AG20443 (cell line): ENCODE data around the gene NEURL1.

Experiments
- DNase-seq: peaks from one replicate; pipeline ENCODE4 v3.0.0; 2012; ENCODE audit warnings: low spot score, mixed read lengths

The NEURL1 gene

GRCh38 chr10:103547391-103547946, 54.0 kb downstream of the NEURL1 start:
- DNase-seq = no peak

DNA sequence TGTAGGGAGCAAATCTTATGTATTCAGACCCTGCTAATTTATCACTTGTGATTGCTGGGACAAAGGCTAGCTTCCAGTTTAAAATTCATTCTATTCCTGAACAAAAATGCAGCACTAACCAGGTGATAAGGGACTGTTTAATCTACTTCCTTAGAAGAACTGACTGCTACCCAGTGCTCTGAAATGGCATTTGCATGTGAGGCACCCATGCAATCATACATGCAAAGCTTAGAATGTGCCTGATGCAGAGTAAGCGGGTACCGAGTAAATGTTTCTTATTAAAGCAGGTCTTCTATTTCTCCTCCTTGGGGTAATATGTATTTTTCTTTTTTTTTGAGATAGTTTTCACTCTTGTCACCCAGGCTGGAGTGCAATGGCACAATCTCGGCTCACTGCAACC, 54.5 kb downstream of the NEURL1 start:
- DNase-seq = no peak

- no peak for DNase-seq
Measured at GRCh38 chr10:103548581-103549348, 55.3 kb downstream of the NEURL1 start.

GRCh38 chr10:103549349-103549685, 55.8 kb downstream of the NEURL1 start:
- DNase-seq = no peak

- no peak for DNase-seq
Measured at GRCh38 chr10:103550229-103550628, 56.7 kb downstream of the NEURL1 start.

GRCh38 chr10:103551619-103552602, 58.4 kb downstream of the NEURL1 start:
- no peak for DNase-seq

DNA sequence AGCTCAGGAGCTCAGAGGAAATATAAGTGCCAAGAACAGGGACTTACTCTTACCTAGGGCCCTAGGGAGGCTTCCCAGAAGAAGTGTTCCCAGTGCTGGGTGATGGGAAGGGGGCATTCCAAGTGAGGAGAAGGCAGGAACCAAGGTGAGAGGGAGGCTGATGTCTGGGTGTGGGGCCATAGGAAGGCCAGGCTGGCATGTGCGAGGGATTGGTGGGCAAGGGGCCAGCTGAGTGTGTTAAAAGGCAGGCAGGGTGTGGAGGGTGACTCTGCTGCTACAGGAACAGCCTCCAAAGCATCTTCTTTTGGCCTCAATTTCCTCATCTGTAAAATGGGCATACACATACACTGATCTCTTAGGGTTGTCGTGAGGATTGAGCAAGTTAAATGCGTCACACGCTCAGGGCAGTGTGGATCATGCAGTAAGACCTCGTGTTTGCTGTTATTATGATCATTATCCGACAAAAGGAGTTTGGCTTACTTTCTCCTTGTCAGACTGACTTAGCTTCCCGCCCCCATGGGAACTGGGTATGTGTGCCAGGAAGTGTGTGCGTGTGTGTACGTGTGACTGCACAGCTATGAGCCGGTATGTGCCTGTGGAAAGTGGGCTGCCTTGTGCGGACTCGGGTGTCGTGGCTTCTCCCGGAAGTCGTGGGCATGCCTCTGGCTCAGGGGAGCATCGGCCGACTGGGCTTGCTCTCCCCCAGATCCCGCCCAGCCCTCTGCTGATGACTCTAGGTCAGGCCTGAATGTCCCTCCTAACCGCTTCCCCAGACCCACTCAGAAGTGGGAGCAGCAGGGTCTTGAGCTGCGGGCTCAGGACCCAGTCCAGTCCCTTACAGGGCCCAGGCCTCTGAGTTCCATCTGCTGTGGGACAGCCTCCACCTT, 59.6 kb downstream of the NEURL1 start:
- DNase-seq = no peak

DNA sequence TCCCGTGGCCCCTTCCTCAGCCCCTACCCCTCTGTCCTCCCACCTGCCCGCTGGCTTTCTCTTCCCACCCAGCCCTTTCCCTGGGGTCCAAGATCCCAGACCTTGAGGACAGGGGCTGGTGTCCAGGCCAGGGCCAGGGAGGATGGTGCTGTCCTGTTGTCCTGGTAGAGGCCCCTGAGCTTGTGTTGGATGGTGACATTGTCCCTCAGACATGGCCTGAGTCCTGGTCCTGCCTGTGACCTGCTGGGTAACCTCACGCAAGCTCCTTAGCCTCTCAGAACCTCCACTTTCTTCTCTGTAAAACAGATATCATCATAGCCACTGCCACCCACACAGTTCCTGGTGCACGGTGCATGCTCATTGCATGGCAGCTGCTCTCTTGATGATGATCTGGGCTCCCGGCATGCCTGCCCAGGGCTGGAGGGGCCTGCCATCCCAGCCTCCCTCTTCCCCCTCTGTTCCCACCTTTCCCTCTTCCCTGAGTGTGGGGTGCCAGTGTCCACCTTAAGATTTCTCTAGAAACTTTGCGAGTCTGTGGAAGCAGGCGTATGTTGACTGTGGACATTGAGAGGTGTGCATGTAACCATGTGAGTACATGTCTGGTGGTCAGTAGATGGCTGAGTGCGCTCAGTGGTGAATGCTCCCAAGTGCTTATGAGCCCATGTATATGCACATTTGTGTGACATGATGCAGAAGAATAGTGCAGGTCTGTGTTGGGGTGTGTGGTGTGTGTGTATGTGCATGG, 60.4 kb downstream of the NEURL1 start:
- no peak for DNase-seq

DNA sequence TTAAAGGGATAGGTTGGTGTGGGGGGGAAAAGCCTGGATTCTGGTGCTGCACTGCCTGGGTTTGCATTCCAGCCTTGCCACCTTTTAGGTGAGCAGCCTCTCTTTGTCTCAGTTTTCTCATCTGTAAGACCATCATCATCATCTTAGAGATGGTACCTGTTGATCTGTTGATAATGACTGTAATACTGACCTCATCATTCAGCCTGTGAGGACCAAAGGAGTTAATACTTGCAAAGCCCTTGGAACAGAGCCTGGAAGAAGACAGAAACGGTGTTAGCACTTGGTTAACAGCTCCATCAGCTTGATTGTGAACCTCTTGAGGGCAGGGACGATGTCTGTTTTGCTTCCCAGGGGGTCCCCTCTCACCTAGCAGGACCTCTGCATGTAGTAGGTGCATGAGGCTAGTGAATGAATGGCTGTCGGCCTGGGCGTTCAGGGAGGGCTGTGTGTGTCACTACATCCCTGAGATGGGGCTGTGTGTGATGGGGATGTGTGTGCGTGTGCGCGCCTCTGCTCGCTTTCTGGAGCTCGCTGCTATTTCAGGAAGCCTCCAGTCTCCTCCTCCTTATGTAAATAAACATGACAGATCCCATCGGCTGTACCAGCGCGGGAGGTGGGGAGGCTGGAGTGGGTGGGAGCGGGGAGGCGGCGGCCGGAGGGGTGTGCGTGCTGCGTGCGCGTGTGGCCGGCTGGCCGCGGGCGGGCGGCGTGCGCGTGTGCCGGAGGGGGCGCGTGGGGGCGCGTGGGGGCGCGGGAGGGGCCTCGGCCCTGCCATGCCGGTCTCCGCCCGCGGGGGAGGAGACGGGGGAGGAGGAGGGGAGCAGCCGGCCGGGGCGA, 61.2 kb downstream of the NEURL1 start:
- peak; percentile 74 for DNase-seq

DNA sequence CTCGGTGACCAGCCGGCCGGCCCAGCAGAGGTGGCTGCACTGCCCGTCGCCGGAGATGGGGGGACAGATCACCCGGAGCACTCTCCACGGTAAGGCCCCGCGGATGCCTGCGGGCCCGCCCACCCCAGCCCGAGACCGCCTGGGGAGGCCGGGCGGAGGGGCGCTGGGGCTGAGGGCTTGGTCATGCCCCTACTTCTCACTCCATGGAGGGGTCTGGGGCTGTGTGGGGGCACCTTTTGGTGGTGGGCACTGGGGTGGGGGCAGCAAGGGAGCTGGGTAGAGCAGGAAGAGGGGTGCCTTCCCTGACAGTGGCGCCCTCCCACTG, 61.8 kb downstream of the NEURL1 start:
- DNase-seq = no peak

- no peak for DNase-seq
Measured at GRCh38 chr10:103555712-103556111, 62.2 kb downstream of the NEURL1 start.

DNA sequence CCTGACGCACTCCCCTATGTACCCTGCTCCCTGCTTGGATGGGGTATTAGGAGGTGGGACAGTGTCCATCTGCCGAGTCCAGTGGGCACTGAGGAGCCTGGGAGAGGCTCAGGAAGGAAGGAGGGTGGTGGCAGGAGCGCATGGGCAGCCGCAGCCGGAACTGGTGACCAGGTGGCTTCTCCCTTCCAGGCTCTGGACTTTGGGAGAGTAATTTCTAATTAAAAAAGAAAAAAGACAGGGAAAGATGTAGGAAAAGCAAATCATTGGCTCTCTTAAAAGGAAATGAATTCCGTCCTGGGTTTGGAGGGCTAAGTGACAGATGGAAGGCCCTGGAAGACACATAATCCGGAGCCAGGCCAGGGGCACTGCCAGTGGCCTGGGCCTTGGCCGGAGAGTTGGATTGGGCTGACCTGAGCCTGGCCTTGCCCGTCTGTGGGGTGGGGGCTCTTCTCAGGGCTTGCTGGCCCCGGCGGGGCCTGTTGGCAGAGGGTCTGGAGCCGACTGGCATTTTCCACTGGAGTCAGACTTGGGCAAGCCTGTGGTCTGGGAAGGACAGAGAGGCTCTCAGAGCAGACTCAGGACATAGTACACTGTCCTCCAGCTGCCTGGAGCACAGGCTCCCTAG, 63.0 kb downstream of the NEURL1 start:
- DNase-seq = no peak

DNA sequence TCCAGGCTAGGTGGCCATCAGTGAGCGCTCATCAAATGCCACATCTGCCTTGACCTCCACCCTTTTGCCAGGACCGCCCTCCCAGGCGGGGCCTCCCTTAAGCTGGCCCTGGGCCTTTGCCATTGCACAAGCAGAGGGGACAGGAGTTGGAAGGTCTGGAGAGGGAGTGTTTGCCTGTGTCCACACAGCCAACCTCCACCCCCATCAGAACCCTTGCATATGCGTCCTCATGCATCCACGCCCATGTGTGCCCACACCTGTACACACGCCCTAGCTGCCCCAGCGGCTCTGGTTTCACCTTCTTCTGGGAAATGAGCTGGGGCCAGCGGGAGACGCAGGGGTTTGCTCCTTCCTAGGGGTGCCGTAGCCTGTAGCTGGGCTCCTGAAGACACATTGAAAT, 64.0 kb downstream of the NEURL1 start:
- no peak for DNase-seq

DNA sequence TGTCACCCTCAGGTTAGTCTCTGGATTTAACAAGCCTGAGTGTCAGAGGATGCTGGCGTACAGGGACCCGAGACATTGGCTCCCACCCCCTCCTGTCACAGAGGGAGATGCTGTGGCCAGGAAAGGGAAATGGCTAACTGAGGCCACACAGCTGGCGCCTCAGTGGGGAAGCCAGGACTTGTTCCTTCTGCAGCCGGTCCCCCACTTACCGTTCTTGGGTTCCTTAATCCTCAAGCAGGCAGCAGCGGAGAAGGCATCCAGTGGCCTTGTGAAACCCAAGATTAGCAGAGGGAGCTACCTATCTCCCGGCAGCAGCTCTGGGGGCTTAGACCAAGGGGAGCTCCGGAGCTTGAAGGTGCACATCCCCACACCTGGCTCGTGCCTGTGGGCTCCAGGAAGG, 65.4 kb downstream of the NEURL1 start:
- no peak for DNase-seq

DNA sequence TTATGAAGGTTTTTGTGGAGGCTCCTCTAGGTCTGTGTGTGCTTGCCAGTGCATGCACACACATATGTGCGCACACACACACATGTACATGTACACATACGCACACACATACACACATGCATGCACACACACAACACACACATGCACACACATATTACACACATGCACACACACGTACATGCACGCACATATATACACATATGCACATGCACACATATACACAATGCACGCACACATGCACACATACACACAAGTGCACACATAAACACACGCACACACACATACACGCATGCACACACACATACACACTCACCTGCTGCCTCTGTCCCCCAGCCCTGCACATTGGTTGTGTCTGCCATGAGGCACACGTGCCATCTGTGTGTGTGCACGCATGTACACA, 66.3 kb downstream of the NEURL1 start:
- no peak for DNase-seq

GRCh38 chr10:103560886-103561285, 67.4 kb downstream of the NEURL1 start:
- DNase-seq = no peak

DNA sequence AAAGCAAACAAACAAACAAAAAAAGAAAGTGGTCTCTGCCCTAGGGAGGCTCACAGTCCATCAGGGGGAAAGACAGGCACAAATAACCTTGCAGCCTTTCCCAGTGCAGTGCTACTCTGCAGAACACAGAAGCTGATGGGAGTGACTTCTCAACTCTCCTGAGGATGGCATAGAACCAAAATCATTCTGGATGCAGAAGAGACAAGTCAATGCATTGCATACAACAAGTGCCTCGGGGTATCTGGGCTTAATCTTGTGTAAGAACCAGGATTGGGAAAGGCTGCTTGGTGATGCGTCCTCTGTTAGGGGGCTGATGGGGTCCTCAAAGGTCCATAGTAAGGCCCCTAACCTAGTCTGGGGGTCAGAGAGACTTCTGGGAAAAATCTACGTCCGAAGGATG, 68.9 kb downstream of the NEURL1 start:
- no peak for DNase-seq

DNA sequence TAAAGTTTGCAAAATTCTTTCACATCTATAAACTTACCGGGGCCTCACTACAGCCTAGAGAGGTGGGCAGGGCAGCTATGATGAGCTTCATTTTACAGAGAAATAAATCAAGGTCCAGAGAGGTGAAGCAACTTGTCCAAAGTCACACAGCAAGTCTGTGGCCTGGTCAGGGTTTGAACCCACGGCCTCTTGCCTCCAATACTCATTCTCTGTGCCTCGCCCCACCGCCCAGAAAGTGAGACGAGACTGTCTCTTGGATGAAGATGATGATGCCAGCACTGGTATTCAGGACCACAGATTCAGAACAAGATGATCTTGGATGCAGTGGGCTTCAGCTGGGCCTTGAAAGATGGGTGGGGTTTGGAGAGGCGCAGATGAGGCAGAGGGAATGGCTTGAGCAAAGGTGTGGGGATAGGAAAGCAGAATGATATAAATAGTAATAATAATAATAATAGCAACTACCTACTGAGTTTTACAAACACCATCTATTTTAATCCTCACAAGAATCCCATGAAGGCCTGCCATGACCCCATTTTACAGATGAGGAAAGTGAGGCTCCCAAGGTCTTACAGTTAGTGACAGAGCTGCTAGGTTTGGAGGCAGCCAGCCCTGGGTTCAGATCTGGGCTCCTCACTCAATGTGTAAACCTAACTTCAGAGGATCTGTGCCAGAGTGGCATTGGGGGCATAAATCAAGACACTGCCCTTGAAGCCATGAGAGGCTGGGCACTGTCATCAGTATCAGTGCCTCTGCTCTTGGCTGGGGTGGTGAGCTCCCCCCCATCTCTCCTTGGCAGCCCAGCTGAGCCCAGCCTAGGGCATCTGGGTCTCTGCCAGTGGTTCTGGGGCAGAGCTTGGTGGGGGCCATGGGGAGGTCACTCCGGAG, 70.0 kb downstream of the NEURL1 start:
- DNase-seq = no peak

DNA sequence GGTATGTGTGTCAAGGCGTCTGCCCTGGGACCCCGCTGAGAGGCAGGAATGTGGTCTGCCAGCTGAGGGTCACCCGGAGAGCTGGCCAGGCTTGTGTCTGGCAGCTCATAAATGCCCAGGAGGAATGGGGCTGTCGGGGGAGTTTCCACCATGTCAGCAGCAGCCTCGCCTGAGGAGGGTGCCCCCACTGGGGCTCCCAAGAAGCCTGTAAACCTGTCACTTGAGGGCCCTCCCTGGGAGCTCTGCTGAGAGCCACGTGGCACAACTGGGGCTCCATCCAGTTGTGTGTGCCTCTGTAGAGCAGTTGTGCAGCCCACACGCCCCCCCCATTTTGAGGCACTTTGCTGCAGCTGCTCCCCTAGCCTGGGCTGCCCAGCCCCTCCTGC, 70.6 kb downstream of the NEURL1 start:
- no peak for DNase-seq
